Endometrial microvascular endothelial cells (primary cell): ENCODE results near the gene GRIFIN. TPM values are rescaled to one million over a fixed set of nuclear protein-coding genes. Genes with fewer than 3 reads are reported as not detected.

Source experiments
- in situ Hi-C: cut with HindIII; loops from 2 replicates; pipeline ENCODE4 v1.10.0; 2017; ENCODE audit warnings: low sequenced_read_pairs, low pct_unique_long_range_greater_than_20kb; ENCODE audit errors: inconsistent ontology term
- total RNA-seq: library from RNA; depleted of rRNA; stranded (reverse); fragments of >200 nt; gene quantifications from one replicate; pipeline ENCODE4 v1.2.3, GENCODE V29; 2015; ENCODE audit errors: inconsistent ontology term

The GRIFIN gene
- total RNA-seq, 1 donor from 2014 or later, result not detected

- in situ Hi-C loops, result no loop called here
Measured at GRCh38 chr7:2514473-2515423, 38.5 kb upstream of the GRIFIN start.

- in situ Hi-C loops, result no loop called here
Measured at GRCh38 chr7:2513702-2514101, 37.5 kb upstream of the GRIFIN start.

- in situ Hi-C loops, result no loop called here
Measured at GRCh38 chr7:2512713-2513112, 36.5 kb upstream of the GRIFIN start.

GRCh38 chr7:2512179-2512661 is 36.0 kb upstream of the GRIFIN start:
- in situ Hi-C loops, result no loop called here

- in situ Hi-C loops, result no loop called here
Measured at GRCh38 chr7:2511769-2512168, 35.6 kb upstream of the GRIFIN start.

- in situ Hi-C loops, result no loop called here
Measured at GRCh38 chr7:2510909-2511768, 34.9 kb upstream of the GRIFIN start.

GRCh38 chr7:2510130-2510776 is 34.1 kb upstream of the GRIFIN start:
- in situ Hi-C loops, result no loop called here

GRCh38 chr7:2509298-2509906 is 33.2 kb upstream of the GRIFIN start:
- in situ Hi-C loops, result no loop called here

- in situ Hi-C loops, result no loop called here
Measured at GRCh38 chr7:2508327-2509215, 32.4 kb upstream of the GRIFIN start.

GRCh38 chr7:2507917-2508306 is 31.7 kb upstream of the GRIFIN start:
- in situ Hi-C loops, result no loop called here

- in situ Hi-C loops, result no loop called here
Measured at GRCh38 chr7:2507208-2507916, 31.2 kb upstream of the GRIFIN start.

- in situ Hi-C loops, result no loop called here
Measured at GRCh38 chr7:2505401-2505800, 29.2 kb upstream of the GRIFIN start.

GRCh38 chr7:2504889-2505375 is 28.7 kb upstream of the GRIFIN start:
- in situ Hi-C loops, result no loop called here

- in situ Hi-C loops, result no loop called here
Measured at GRCh38 chr7:2504128-2504888, 28.1 kb upstream of the GRIFIN start.

- in situ Hi-C loops, result no loop called here
Measured at GRCh38 chr7:2503056-2503941, 27.1 kb upstream of the GRIFIN start.

GRCh38 chr7:2502647-2502966 is 26.4 kb upstream of the GRIFIN start:
- in situ Hi-C loops, result no loop called here
